Measurements from ENCODE around the gene NCOA6. TPM values are rescaled to one million over a fixed set of nuclear protein-coding genes. Genes with fewer than 3 reads are reported as not detected.

The NCOA6 gene
- total RNA-seq, 2 experiments from 2014 or later = 14.6 to 16.3 TPM

DNA sequence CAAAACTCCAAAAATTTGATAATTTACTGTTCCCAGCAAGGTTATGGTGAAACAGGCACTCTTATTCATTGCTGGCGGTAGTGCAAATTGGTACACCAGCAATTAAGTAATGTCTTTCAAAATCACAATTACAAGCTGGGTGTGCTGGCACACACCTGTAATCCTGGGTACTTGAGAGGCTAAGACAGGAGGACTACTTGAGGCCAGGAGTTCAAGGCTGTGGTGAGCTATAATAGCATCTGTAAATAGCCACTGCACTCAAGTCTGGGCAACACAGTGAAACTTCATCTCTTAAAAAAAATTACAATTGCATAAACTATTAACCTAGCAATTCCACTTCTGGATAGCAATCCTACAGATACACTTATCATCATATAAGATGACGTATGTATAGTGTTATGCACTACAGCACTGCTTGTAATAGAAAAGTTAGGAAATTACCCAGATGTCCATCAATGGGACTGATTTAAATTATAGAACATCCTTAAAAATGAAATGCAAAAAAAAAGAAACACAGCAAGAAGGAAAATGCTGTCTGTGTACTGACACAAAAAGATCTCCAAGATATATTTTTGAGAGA is 31.4 kb downstream of the NCOA6 start:
- ChIA-PET CTCF (interaction anchor here (0.6 to 1.7 kb wide), 3 partner anchors 9 to 481 kb away, joined by 3 to 4 read pairs (median 3); no protein-coding TSS in a partner anchor), POLR2A (no interaction called here)
- DNase-seq = no peak
- Histone ChIP-seq H3K27ac (ENCODE audit: low read depth in 1 of 2, low read length in 2 of 2) (no peak overlapping the region), H3K4me3 (ENCODE audit: low read length) (no peak overlapping the region), H3K36me3 (ENCODE audit: insufficient read depth, low read length) (peaks cover 16% of the 10 kb centered on the region), H3K9me3 (ENCODE audit: control insufficient read depth in 1 of 2, insufficient read depth in 1 of 2, low read length in 2 of 2) (peaks cover 0 to 4% of the 10 kb centered on the region in 2 experiments), H3K27me3 (ENCODE audit: control insufficient read depth in 1 of 2, insufficient read depth in 2 of 2, low read length in 2 of 2) (no peaks in the 10 kb centered on the region), H3K4me1 (ENCODE audit: insufficient read depth, low read length) (no peaks in the 10 kb centered on the region)
- ATAC-seq (ENCODE audit: poor library complexity) = no peak
- Mint-ChIP-seq H3K27me3 (no peaks in the 10 kb centered on the region), H3K27ac (no peak overlapping the region), H3K4me1 (ENCODE audit: low read depth) (peaks cover 30% of the 10 kb centered on the region), H3K4me3 (no peak overlapping the region), H3K36me3 (ENCODE audit: low read depth) (peaks cover 21% of the 10 kb centered on the region), H3K9me3 (no peaks in the 10 kb centered on the region)
- TF ChIP-seq, protein P1, sequence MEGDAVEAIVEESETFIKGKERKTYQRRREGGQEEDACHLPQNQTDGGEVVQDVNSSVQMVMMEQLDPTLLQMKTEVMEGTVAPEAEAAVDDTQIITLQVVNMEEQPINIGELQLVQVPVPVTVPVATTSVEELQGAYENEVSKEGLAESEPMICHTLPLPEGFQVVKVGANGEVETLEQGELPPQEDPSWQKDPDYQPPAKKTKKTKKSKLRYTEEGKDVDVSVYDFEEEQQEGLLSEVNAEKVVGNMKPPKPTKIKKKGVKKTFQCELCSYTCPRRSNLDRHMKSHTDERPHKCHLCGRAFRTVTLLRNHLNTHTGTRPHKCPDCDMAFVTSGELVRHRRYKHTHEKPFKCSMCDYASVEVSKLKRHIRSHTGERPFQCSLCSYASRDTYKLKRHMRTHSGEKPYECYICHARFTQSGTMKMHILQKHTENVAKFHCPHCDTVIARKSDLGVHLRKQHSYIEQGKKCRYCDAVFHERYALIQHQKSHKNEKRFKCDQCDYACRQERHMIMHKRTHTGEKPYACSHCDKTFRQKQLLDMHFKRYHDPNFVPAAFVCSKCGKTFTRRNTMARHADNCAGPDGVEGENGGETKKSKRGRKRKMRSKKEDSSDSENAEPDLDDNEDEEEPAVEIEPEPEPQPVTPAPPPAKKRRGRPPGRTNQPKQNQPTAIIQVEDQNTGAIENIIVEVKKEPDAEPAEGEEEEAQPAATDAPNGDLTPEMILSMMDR (IDR thresholded peaks at IDR 0.05) = no peak
- intact Hi-C loops (cut with DNase I, micrococcal nuclease) = no loop called here

DNA sequence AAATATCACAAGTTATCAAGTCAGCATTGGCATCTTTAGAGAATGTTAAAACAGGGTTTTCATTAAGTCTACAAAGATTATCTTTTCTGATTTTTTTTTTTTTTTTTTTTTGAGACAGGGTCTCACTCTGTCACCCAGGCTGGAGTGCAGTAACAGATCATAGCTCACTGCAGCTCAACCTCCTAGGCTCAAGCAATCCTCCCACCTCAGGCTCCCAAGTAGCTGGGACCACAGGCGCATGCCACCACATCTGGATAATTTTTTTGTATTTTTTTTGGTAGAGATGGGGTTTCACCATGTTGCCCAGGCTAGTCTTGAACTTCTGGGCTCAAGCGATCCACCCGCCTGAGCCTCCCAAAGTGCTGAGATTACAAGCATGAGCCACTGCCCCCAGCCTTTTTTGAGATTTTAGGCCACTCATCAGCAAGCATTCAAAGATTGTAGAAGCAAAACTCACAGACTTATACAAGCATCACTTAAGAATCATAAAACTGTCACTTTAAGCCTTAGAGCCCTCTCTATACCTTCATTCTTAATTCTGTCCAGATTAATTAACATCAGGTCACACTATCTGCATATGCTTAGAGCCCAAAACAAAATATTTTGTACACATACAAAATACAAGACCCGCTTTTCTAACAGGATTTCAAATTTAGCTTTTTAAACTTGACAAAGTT is 32.6 kb downstream of the NCOA6 start:
- H3K9me3 Mint-ChIP-seq = no peaks in the 10 kb centered on the region
- TF ChIP-seq, protein P1 (IDR thresholded peaks at IDR 0.05) = no peak
- CTCF ChIA-PET = interaction anchor here (0.6 to 1.7 kb wide), 4 partner anchors 67 to 1457 kb away, joined by 3 to 4 read pairs (median 3); no protein-coding TSS in a partner anchor

DNA sequence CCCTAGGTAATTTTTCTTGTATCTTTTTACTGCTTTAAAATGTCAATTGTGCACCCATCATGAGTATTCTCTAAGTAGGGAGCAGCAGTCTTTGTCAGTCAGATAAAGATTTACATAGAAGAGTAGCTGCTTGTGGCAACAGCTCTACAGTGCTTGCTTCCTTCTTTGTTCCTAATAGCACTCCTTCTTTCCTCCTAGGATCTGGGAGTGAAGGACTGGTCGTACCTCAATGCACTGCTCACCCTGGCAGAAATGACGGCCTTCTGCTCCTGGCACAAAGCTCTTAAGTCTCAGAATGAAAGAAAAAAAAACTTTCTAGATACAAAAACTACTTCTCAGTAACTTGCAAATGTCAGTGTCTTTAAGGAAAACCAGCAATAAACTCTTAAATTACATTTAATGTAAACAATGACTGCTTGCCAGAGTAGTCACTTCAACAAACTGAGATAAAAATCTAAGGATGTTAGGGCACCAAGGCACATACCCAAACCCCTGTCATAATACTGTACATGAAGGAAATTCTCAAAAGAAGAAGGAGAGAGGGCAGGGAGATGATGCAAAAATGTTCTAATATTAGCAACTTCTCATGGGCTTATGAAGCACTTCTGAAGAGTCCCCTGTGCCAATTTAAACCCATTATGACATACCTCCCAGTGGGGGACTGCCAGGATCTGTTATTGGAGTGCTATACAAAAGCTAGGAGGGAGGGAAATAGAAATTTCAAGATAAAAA is 34.0 kb downstream of the NCOA6 start:
- intact Hi-C loops (cut with DNase I, micrococcal nuclease) = no loop called here
- Histone ChIP-seq H3K4me3 (ENCODE audit: low read length) (no peak overlapping the region), H3K27ac (ENCODE audit: low read depth in 1 of 2, low read length in 2 of 2) (no peak overlapping the region), H3K4me1 (ENCODE audit: insufficient read depth, low read length) (no peaks in the 10 kb centered on the region), H3K36me3 (ENCODE audit: insufficient read depth, low read length) (peaks cover 15% of the 10 kb centered on the region), H3K27me3 (ENCODE audit: control insufficient read depth in 1 of 2, insufficient read depth in 2 of 2, low read length in 2 of 2) (no peaks in the 10 kb centered on the region), H3K9me3 (ENCODE audit: control insufficient read depth in 1 of 2, insufficient read depth in 1 of 2, low read length in 2 of 2) (no peaks in the 10 kb centered on the region)
- ATAC-seq (ENCODE audit: poor library complexity) (no peak), DNase-seq (no peak)
- ChIA-PET CTCF (no interaction called here), POLR2A (no interaction called here)
- Mint-ChIP-seq H3K27ac (no peak overlapping the region), H3K4me1 (ENCODE audit: low read depth) (peaks cover 20% of the 10 kb centered on the region), H3K27me3 (no peaks in the 10 kb centered on the region), H3K9me3 (no peaks in the 10 kb centered on the region), H3K4me3 (no peak overlapping the region), H3K36me3 (ENCODE audit: low read depth) (peaks cover 28% of the 10 kb centered on the region)
- TF ChIP-seq, protein P1 (IDR thresholded peaks at IDR 0.05) = no peak

More for the DNA sequence above, 32.6 kb downstream of the NCOA6 start:
- intact Hi-C loops (cut with DNase I, micrococcal nuclease) = no loop called here
- Histone ChIP-seq H3K36me3 (ENCODE audit: insufficient read depth, low read length) (peaks cover 18% of the 10 kb centered on the region), H3K4me3 (ENCODE audit: low read length) (no peak overlapping the region), H3K9me3 (ENCODE audit: control insufficient read depth in 1 of 2, insufficient read depth in 1 of 2, low read length in 2 of 2) (peaks cover 0 to under 1% of the 10 kb centered on the region in 2 experiments), H3K4me1 (ENCODE audit: insufficient read depth, low read length) (no peaks in the 10 kb centered on the region), H3K27ac (ENCODE audit: low read depth in 1 of 2, low read length in 2 of 2) (no peak overlapping the region), H3K27me3 (ENCODE audit: control insufficient read depth in 1 of 2, insufficient read depth in 2 of 2, low read length in 2 of 2) (no peaks in the 10 kb centered on the region)
- H3K4me1 Mint-ChIP-seq (ENCODE audit: low read depth) = peaks cover 20% of the 10 kb centered on the region
- peaks cover 21% of the 10 kb centered on the region for H3K36me3 Mint-ChIP-seq (ENCODE audit: low read depth)
- DNase-seq (no peak), ATAC-seq (ENCODE audit: poor library complexity) (no peak)
- no peaks in the 10 kb centered on the region for H3K27me3 Mint-ChIP-seq
- POLR2A ChIA-PET = interaction anchor here (0.6 kb wide), 1 partner anchor 1960 kb away, joined by 3 read pairs; no protein-coding TSS in a partner anchor
- H3K27ac Mint-ChIP-seq = no peak overlapping the region
- no peak overlapping the region for H3K4me3 Mint-ChIP-seq

Measured in CD4-positive, alpha-beta T cell (primary cell).